Prostate gland (tissue), 2 donors: ENCODE results near the gene TMPRSS2. TPM values are rescaled to one million over a fixed set of nuclear protein-coding genes. Genes with fewer than 3 reads are reported as not detected.

Experiments
- small RNA-seq, 2 donors: library from RNA; depleted of rRNA; stranded (forward); fragments of <200 nt; gene quantifications; one replicate each; pipeline ENCODE3, GENCODE V24; 2016
- total RNA-seq, 2 donors: library from RNA; depleted of rRNA; stranded (reverse); fragments of >200 nt; gene quantifications; one replicate each; pipeline ENCODE4 v1.1.0, GENCODE V29; 2016

The TMPRSS2 gene
- total RNA-seq, 2 donors from 2014 or later: 336 to 786 TPM

Small RNAs within 50 kb of the gene (small RNA-seq; reads per million reads assigned to genes)
- 0 reads per million in 2 donors for gene RF00421

Other genes with a start within 250 kb of the TMPRSS2 start
- gene FAM3B, start 191.4 kb downstream of the TMPRSS2 start, total RNA-seq: 10 to 100 TPM; 19.4 to 63.6 TPM
- 1 to 10 TPM; 1.7 to 4.9 TPM for gene MX2, start 146.1 kb downstream of the TMPRSS2 start, total RNA-seq
- gene MX1, start 81.9 kb downstream of the TMPRSS2 start, total RNA-seq: 10 to 100 TPM; 15.6 to 29.1 TPM